GM12875 (cell line): ENCODE data around the gene JSRP1.

Experiments
- H3K4me3 ChIP-seq: one replicate; pipeline ENCODE4 v1.5.1; 2011; ENCODE audit warnings: low read depth, low read length, control low read depth
- CTCF ChIP-seq: IDR thresholded peaks from 2 replicates; pipeline ENCODE4 v1.5.1; 2011; ENCODE audit warnings: low read depth, mild to moderate bottlenecking, control low read depth, inconsistent platforms, low read length, moderate library complexity, borderline replicate concordance; ENCODE audit not compliant: insufficient read depth

The JSRP1 gene

GRCh38 chr19:2247433-2248101, 8.7 kb downstream of the JSRP1 start:
- H3K4me3 ChIP-seq = no peak overlapping the region

GRCh38 chr19:2246801-2247361, 9.3 kb downstream of the JSRP1 start:
- no peak overlapping the region for H3K4me3 ChIP-seq
- TF ChIP-seq CTCF = no peak

More at GRCh38 chr19:2247433-2248101, 8.7 kb downstream of the JSRP1 start:
- TF ChIP-seq CTCF = no peak

GRCh38 chr19:2246014-2246620, 10.1 kb downstream of the JSRP1 start:
- TF ChIP-seq CTCF = no peak
- no peak overlapping the region for H3K4me3 ChIP-seq

GRCh38 chr19:2245273-2245672, 10.9 kb downstream of the JSRP1 start:
- H3K4me3 ChIP-seq = no peak overlapping the region
- TF ChIP-seq CTCF = no peak

GRCh38 chr19:2244486-2244885, 11.7 kb downstream of the JSRP1 start:
- no peak overlapping the region for H3K4me3 ChIP-seq
- no peak for TF ChIP-seq CTCF

GRCh38 chr19:2244125-2244411, 12.1 kb downstream of the JSRP1 start:
- no peak for TF ChIP-seq CTCF
- H3K4me3 ChIP-seq = no peak overlapping the region

- H3K4me3 ChIP-seq = no peak overlapping the region
- TF ChIP-seq CTCF = no peak
Measured at GRCh38 chr19:2243274-2244124, 12.7 kb downstream of the JSRP1 start.
